ENCODE data around the gene MATR3. TPM values are rescaled to one million over a fixed set of nuclear protein-coding genes. Genes with fewer than 3 reads are reported as not detected.

MATR3 gene
- total and polyA plus RNA-seq, 10 of the 15 experiments (the other 5 are each of a cell fraction or from before 2014, with no cell fraction given) = 134 to 401 (median 221) TPM

- no peak for TF ChIP-seq CUX1 (IDR thresholded peaks at IDR 0.05; ENCODE audit: insufficient replicate concordance, low read depth, low read length)
- TF ChIP-seq TCF3 (IDR thresholded peaks at IDR 0.05; ENCODE audit: borderline replicate concordance, insufficient read depth, low read depth, low read length) = no peak
- TF ChIP-seq SMARCA5 (IDR thresholded peaks at IDR 0.05) = peak; percentile 72; the same call in 1 of the 2 replicates
- no peak for TF ChIP-seq MTA2 (IDR thresholded peaks at IDR 0.05; ENCODE audit: low read depth)
- no peak for TF ChIP-seq PBX3 (IDR thresholded peaks at IDR 0.05; ENCODE audit: insufficient replicate concordance, low read depth, low read length)
- TF ChIP-seq SUPT20H (IDR thresholded peaks at IDR 0.05; ENCODE audit: borderline replicate concordance, control insufficient read depth, low read depth, low read length) = no peak
- TF ChIP-seq KAT2A (conservative IDR thresholded peaks at IDR 0.05; ENCODE audit: control insufficient read depth, low read depth, low read length) = no peak
- no peak for TF ChIP-seq HSF1 (IDR thresholded peaks at IDR 0.05; ENCODE audit: low read depth, low read length)
Observed at GRCh38 chr5:139251281-139251687, 42.3 kb upstream of the MATR3 start (continued).
